B cell (primary cell): ENCODE measurements around the gene SLC35F3. TPM values are rescaled to one million over a fixed set of nuclear protein-coding genes. Genes with fewer than 3 reads are reported as not detected.

ENCODE experiments used
- ATAC-seq: fragments of 200-7000 bp; cut with Tn5 transposase; one replicate; pipeline ENCODE4 v1.10.0; 2021; ENCODE audit warnings: low read depth, mild to moderate bottlenecking, moderate number of reproducible peaks, moderate library complexity
- CTCF ChIA-PET: fragments of 350-600 bp; sonication (Branson Sonifier 250); formaldehyde crosslinking; loops from one replicate; lab custom pipeline; 2021; ENCODE audit warnings: antibody characterized with exemption, inconsistent platforms; lab: Charles Lee
- POLR2A ChIA-PET: fragments of 350-600 bp; sonication (Branson Sonifier 250); formaldehyde crosslinking; loops from one replicate; lab custom pipeline; 2021; ENCODE audit warnings: antibody characterized with exemption; lab: Charles Lee
- DNase-seq: peaks from one replicate; pipeline ENCODE4 v3.0.0; 2013
- H2AFZ ChIP-seq: 2 replicates; pipeline ENCODE4 v1.6.1; 2012; ENCODE audit warnings: mild to moderate bottlenecking, low read depth, low read length; ENCODE audit not compliant: insufficient read depth, poor library complexity, severe bottlenecking
- H3K27ac ChIP-seq, 2 donors: 1 replicate in 1 of 2; 2 replicates in 1 of 2; pipeline ENCODE4 v1.5.1; 2012 to 2013; ENCODE audit warnings: low read length in 2 of 2, mild to moderate bottlenecking in 2 of 2, moderate library complexity in 1 of 2
- H3K27me3 ChIP-seq, 4 experiments: fragments of 200-600 bp in 1 of 4; sonication (generic) in 1 of 4; replicated peaks in 1 of 4; 1 replicate in 2 of 4; 2 replicates in 2 of 4; pipeline versions ENCODE4 v1.6.1 to v1.7.0; 2013 to 2016; ENCODE audit warnings: low read length in 3 of 4, mild to moderate bottlenecking in 2 of 4, mixed read lengths in 1 of 4, moderate library complexity in 1 of 4; ENCODE audit not compliant: insufficient read depth in 4 of 4, control insufficient read depth in 3 of 4; ENCODE audit errors: control extremely low read depth in 1 of 4
- H3K36me3 ChIP-seq, 2 experiments: replicated peaks in 1 of 2; 1 replicate in 1 of 2; 2 replicates in 1 of 2; pipeline versions ENCODE4 v1.6.1 to v1.7.1; 2013; ENCODE audit warnings: low read length in 1 of 2; ENCODE audit not compliant: insufficient read depth in 2 of 2, control insufficient read depth in 1 of 2; ENCODE audit errors: control extremely low read depth in 1 of 2, extremely low read depth in 1 of 2
- H3K4me1 ChIP-seq, 2 donors: fragments of 200-600 bp in 1 of 2; sonication (generic) in 1 of 2; 1 replicate in 1 of 2; 2 replicates in 1 of 2; pipeline versions ENCODE4 v1.5.1 to v1.6.1; 2013 to 2017; ENCODE audit warnings: low read length in 2 of 2; ENCODE audit not compliant: control insufficient read depth in 2 of 2, insufficient read depth in 2 of 2
- H3K4me2 ChIP-seq: replicated peaks from 2 replicates; pipeline ENCODE3; 2012; ENCODE audit warnings: mild to moderate bottlenecking, low read depth, low read length; ENCODE audit not compliant: poor library complexity, severe bottlenecking
- H3K4me3 ChIP-seq, 5 experiments: fragments of 200-600 bp in 1 of 5; sonication (generic) in 1 of 5; 1 replicate in 3 of 5; 2 replicates in 2 of 5; pipeline versions ENCODE4 v1.5.1 to v1.7.0; 2011 to 2016; ENCODE audit warnings: low read length in 4 of 5, mild to moderate bottlenecking in 4 of 5, low read depth in 2 of 5, control low read depth in 1 of 5, moderate library complexity in 1 of 5; ENCODE audit not compliant: insufficient read depth in 1 of 5; ENCODE audit errors: control extremely low read depth in 1 of 5, extremely low read depth in 1 of 5
- H3K79me2 ChIP-seq: fragments of 200-600 bp; sonication (generic); one replicate; pipeline ENCODE4 v1.6.0; 2016; ENCODE audit warnings: low read length; ENCODE audit not compliant: control insufficient read depth, insufficient read depth
- H3K9ac ChIP-seq: fragments of 200-600 bp; sonication (generic); 2 replicates; pipeline ENCODE4 v1.6.1; 2017; ENCODE audit warnings: mild to moderate bottlenecking, low read length, moderate library complexity
- H3K9me3 ChIP-seq, 3 donors: one replicate each; pipeline versions ENCODE4 v1.6.1 to v1.7.1; 2013; ENCODE audit warnings: low read length in 2 of 3; ENCODE audit not compliant: control insufficient read depth in 2 of 3, insufficient read depth in 1 of 3; ENCODE audit errors: control extremely low read depth in 1 of 3
- H4K20me1 ChIP-seq: 2 replicates; pipeline ENCODE4 v1.6.0; 2012; ENCODE audit warnings: mild to moderate bottlenecking, low read length; ENCODE audit not compliant: insufficient read depth, control insufficient read depth, poor library complexity, severe bottlenecking
- H3K27ac Mint-ChIP-seq: one replicate; pipeline ENCODE4 v1.8.0; 2021; ENCODE audit warnings: mixed read lengths
- H3K27me3 Mint-ChIP-seq: one replicate; pipeline ENCODE4 v1.8.0; 2021; ENCODE audit warnings: mixed read lengths
- H3K4me1 Mint-ChIP-seq: one replicate; pipeline ENCODE4 v1.8.0; 2021; ENCODE audit warnings: mixed read lengths
- H3K4me3 Mint-ChIP-seq: one replicate; pipeline ENCODE4 v1.8.0; 2021; ENCODE audit warnings: mixed read lengths
- H3K9me3 Mint-ChIP-seq: one replicate; pipeline ENCODE4 v1.8.0; 2022; ENCODE audit warnings: mixed read lengths; ENCODE audit not compliant: insufficient read depth
- CTCF ChIP-seq: fragments of 200-600 bp; IDR thresholded peaks from one replicate; pipeline ENCODE4 v1.8.0; 2022; ENCODE audit warnings: antibody characterized with exemption, mild to moderate bottlenecking
- EZH2 ChIP-seq: IDR thresholded peaks from 2 replicates; pipeline ENCODE4 v1.6.1; 2012; ENCODE audit warnings: borderline replicate concordance, low read depth, mild to moderate bottlenecking, moderate library complexity, low read length; ENCODE audit not compliant: insufficient read depth, poor library complexity, severe bottlenecking
- WGBS: methylation state at CpG from one replicate; pipeline ENCODE4 v1.1.5; 2013; ENCODE audit warnings: missing lambda C conversion rate; ENCODE audit not compliant: insufficient coverage; 5-methylcytosine and 5-hydroxymethylcytosine counted together
- intact Hi-C: fragments of 100-400 bp; cut with micrococcal nuclease; formaldehyde crosslinking; loops from one replicate; pipeline ENCODE4 v1.10.0; 2022
- polyA plus RNA-seq: library from polyadenylated mRNA; depleted of rRNA; stranded (reverse); fragments of >200 nt; gene quantifications from 2 replicates; pipeline ENCODE4 v1.2.3, GENCODE V29; 2012
- total RNA-seq, 2 donors: library from RNA; stranded (reverse); fragments of 120-200 nt in 1 of 2; gene quantifications; 1 replicate in 1 of 2; 2 replicates in 1 of 2; pipeline versions ENCODE4 v1.2.3 to v1.2.4, GENCODE V29; 2013 to 2022

SLC35F3 gene
- total and polyA plus RNA-seq, 2 donors (not counting 1 experiment from before 2014, with no cell fraction given), result not detected

GRCh38 chr1:234047123-234047522 is 142.6 kb downstream of the SLC35F3 start:
- Mint-ChIP-seq H3K27me3 (peaks cover 3% of the 10 kb centered on the region), H3K4me3 (no peak overlapping the region), H3K27ac (no peak overlapping the region), H3K9me3 (peaks cover 11% of the 10 kb centered on the region), H3K4me1 (no peaks in the 10 kb centered on the region)
- no peaks in the 10 kb centered on the region for H3K79me2 ChIP-seq
- ChIA-PET CTCF (no interaction called here), POLR2A (no interaction called here)
- H3K4me3 ChIP-seq, result no peak overlapping the region
- no peaks in the 10 kb centered on the region for H3K4me1 ChIP-seq
- intact Hi-C loops, result no loop called here
- no peak overlapping the region for H2AFZ ChIP-seq
- H4K20me1 ChIP-seq, result no peaks in the 10 kb centered on the region
- ATAC-seq, result no peak
- H3K27me3 ChIP-seq, result no peaks in the 10 kb centered on the region
- DNase-seq, result no peak
- no peaks in the 10 kb centered on the region for H3K36me3 ChIP-seq
- no peak overlapping the region for H3K27ac ChIP-seq
- no peak for TF ChIP-seq CTCF
- no peak for TF ChIP-seq EZH2
- no peak overlapping the region for H3K4me2 ChIP-seq
- H3K9ac ChIP-seq, result no peak overlapping the region
- peaks cover 0 to 4% (median 0%) of the 10 kb centered on the region in 3 donors for H3K9me3 ChIP-seq

- Mint-ChIP-seq H3K4me3 (no peak overlapping the region), H3K9me3 (no peaks in the 10 kb centered on the region), H3K27ac (no peak overlapping the region), H3K4me1 (no peaks in the 10 kb centered on the region), H3K27me3 (peaks cover 5% of the 10 kb centered on the region)
- intact Hi-C loops, result no loop called here
- ChIA-PET POLR2A (no interaction called here), CTCF (interaction anchor here (0.7 kb wide), 2 partner anchors 672 to 774 kb away, joined by 3 to 5 read pairs; no protein-coding TSS in a partner anchor)
- no peak for TF ChIP-seq EZH2
- no peak for TF ChIP-seq CTCF
- Histone ChIP-seq H3K9me3 (peaks cover 0 to 7% (median 0%) of the 10 kb centered on the region in 3 donors), H3K79me2 (no peaks in the 10 kb centered on the region), H3K4me2 (no peak overlapping the region), H2AFZ (no peak overlapping the region), H3K27ac (no peak overlapping the region), H3K36me3 (no peaks in the 10 kb centered on the region), H3K4me1 (peaks cover 0 to 3% of the 10 kb centered on the region in 2 donors), H3K4me3 (no peak overlapping the region), H4K20me1 (no peaks in the 10 kb centered on the region), H3K27me3 (peaks cover 0 to 3% (median 0%) of the 10 kb centered on the region in 4 experiments), H3K9ac (no peak overlapping the region)
- ATAC-seq (no peak), DNase-seq (no peak)
- 100% methylated on average over 1 of the region's 3 CpGs for WGBS
Observed at GRCh38 chr1:234062166-234062565, 157.7 kb downstream of the SLC35F3 start.
